Osteocyte (in vitro differentiated cells): Measurements from ENCODE around the gene HIPK4. TPM values are rescaled to one million over a fixed set of nuclear protein-coding genes. Genes with fewer than 3 reads are reported as not detected.

Source experiments
- DNase-seq: peaks from one replicate; pipeline ENCODE4 v3.0.0; 2021; ENCODE audit warnings: mixed read lengths; ENCODE audit not compliant: unreplicated experiment; ENCODE audit errors: extremely low spot score
- H3K27ac Mint-ChIP-seq: one replicate; pipeline ENCODE4 v1.8.0; 2021; ENCODE audit warnings: mild to moderate bottlenecking, mixed read lengths; ENCODE audit not compliant: unreplicated experiment
- H3K27me3 Mint-ChIP-seq: one replicate; pipeline ENCODE4 v1.8.0; 2021; ENCODE audit warnings: mixed read lengths; ENCODE audit not compliant: unreplicated experiment
- H3K36me3 Mint-ChIP-seq: one replicate; pipeline ENCODE4 v1.8.0; 2021; ENCODE audit warnings: mixed read lengths; ENCODE audit not compliant: unreplicated experiment
- H3K4me1 Mint-ChIP-seq: one replicate; pipeline ENCODE4 v1.8.0; 2021; ENCODE audit warnings: mixed read lengths; ENCODE audit not compliant: unreplicated experiment
- H3K4me3 Mint-ChIP-seq: one replicate; pipeline ENCODE4 v1.8.0; 2021; ENCODE audit warnings: mild to moderate bottlenecking, moderate library complexity, mixed read lengths; ENCODE audit not compliant: unreplicated experiment
- H3K9me3 Mint-ChIP-seq: one replicate; pipeline ENCODE4 v1.8.0; 2021; ENCODE audit warnings: mixed read lengths; ENCODE audit not compliant: unreplicated experiment
- CTCF ChIP-seq: fragments of 200-600 bp; sonication (generic); IDR thresholded peaks from 2 replicates; pipeline ENCODE4 v1.5.0; 2021; ENCODE audit warnings: antibody characterized with exemption, mild to moderate bottlenecking, moderate library complexity
- total RNA-seq: library from RNA; stranded (reverse); gene quantifications from 2 replicates; pipeline ENCODE4 v1.2.1, GENCODE V29; 2021

Gene HIPK4
- total RNA-seq, 1 donor from 2014 or later: 0.21 TPM

GRCh38 chr19:40419066-40419612 lies 29.2 kb upstream of the HIPK4 start:
- peak overlapping the region; percentile 11 for H3K4me3 Mint-ChIP-seq
- no peaks in the 10 kb centered on the region for H3K27me3 Mint-ChIP-seq
- peaks cover 42% of the 10 kb centered on the region for H3K4me1 Mint-ChIP-seq
- no peaks in the 10 kb centered on the region for H3K9me3 Mint-ChIP-seq
- no peak for TF ChIP-seq CTCF
- H3K27ac Mint-ChIP-seq: peak overlapping the region; percentile 23
- peaks cover 3% of the 10 kb centered on the region for H3K36me3 Mint-ChIP-seq
- no peak for DNase-seq

GRCh38 chr19:40418040-40418439 lies 28.1 kb upstream of the HIPK4 start:
- no peak for DNase-seq
- TF ChIP-seq CTCF: no peak
- H3K27ac Mint-ChIP-seq: peak overlapping the region; percentile 78
- H3K36me3 Mint-ChIP-seq: peaks cover 3% of the 10 kb centered on the region
- H3K4me3 Mint-ChIP-seq: no peak overlapping the region
- no peaks in the 10 kb centered on the region for H3K9me3 Mint-ChIP-seq
- no peaks in the 10 kb centered on the region for H3K27me3 Mint-ChIP-seq
- peaks cover 45% of the 10 kb centered on the region for H3K4me1 Mint-ChIP-seq

GRCh38 chr19:40417643-40417981 lies 27.6 kb upstream of the HIPK4 start:
- TF ChIP-seq CTCF: no peak
- Mint-ChIP-seq H3K9me3 (no peaks in the 10 kb centered on the region), H3K27ac (peak overlapping the region; percentile 78), H3K4me3 (no peak overlapping the region), H3K27me3 (no peaks in the 10 kb centered on the region), H3K4me1 (peaks cover 45% of the 10 kb centered on the region), H3K36me3 (peaks cover 3% of the 10 kb centered on the region)
- DNase-seq: no peak

- Mint-ChIP-seq H3K4me1 (peaks cover 41% of the 10 kb centered on the region), H3K27ac (peak overlapping the region; percentile 78), H3K27me3 (no peaks in the 10 kb centered on the region)
Measured at GRCh38 chr19:40416918-40417642, 27.1 kb upstream of the HIPK4 start.

More at GRCh38 chr19:40416918-40417642, 27.1 kb upstream of the HIPK4 start:
- H3K36me3 Mint-ChIP-seq: peaks cover under 1% of the 10 kb centered on the region
- H3K4me3 Mint-ChIP-seq: no peak overlapping the region
- H3K9me3 Mint-ChIP-seq: no peaks in the 10 kb centered on the region
- no peak for TF ChIP-seq CTCF
- no peak for DNase-seq
